Measurements from ENCODE around the gene IP6K3. TPM values are rescaled to one million over a fixed set of nuclear protein-coding genes. Genes with fewer than 3 reads are reported as not detected.

Gene IP6K3
- total RNA-seq, 6 experiments from 2014 or later = 0.25 to 0.83 (median 0.50) TPM; not detected in 2

- peak overlapping the region; percentile 100 for H3K27ac Mint-ChIP-seq
- TF ChIP-seq, protein P1, sequence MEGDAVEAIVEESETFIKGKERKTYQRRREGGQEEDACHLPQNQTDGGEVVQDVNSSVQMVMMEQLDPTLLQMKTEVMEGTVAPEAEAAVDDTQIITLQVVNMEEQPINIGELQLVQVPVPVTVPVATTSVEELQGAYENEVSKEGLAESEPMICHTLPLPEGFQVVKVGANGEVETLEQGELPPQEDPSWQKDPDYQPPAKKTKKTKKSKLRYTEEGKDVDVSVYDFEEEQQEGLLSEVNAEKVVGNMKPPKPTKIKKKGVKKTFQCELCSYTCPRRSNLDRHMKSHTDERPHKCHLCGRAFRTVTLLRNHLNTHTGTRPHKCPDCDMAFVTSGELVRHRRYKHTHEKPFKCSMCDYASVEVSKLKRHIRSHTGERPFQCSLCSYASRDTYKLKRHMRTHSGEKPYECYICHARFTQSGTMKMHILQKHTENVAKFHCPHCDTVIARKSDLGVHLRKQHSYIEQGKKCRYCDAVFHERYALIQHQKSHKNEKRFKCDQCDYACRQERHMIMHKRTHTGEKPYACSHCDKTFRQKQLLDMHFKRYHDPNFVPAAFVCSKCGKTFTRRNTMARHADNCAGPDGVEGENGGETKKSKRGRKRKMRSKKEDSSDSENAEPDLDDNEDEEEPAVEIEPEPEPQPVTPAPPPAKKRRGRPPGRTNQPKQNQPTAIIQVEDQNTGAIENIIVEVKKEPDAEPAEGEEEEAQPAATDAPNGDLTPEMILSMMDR (IDR thresholded peaks at IDR 0.05) = no peak
- no peak for DNase-seq
- H3K9me3 Mint-ChIP-seq = no peaks in the 10 kb centered on the region
- H3K4me1 Mint-ChIP-seq (ENCODE audit: low read depth) = peaks cover 82% of the 10 kb centered on the region
- peak overlapping the region; percentile 100 for H3K4me3 Mint-ChIP-seq
- peaks cover 5% of the 10 kb centered on the region for H3K27me3 Mint-ChIP-seq (ENCODE audit: insufficient read depth)
- H3K36me3 Mint-ChIP-seq (ENCODE audit: low read depth) = peaks cover 46% of the 10 kb centered on the region
Observed at GRCh38 chr6:33786736-33787135, 40.0 kb upstream of the IP6K3 start.

DNA sequence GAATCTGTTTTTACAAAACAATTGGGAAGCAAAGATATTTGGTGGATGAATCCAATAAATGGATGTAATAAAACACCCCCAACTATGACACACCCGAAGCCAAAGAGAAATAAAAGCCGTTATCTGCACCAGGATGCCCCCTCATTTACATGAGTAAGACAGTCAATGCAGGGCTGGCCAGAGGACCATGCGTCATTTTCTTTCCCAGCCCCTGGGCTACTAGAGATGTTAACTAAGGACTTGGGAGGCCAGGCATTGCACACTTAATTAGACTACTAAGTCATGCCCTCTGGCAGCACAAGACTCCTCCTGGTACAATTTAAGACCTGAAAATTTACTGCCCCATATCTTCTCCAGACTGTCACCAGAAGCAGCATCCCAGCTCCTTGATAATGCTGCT is 39.1 kb upstream of the IP6K3 start:
- Mint-ChIP-seq H3K9me3 (no peaks in the 10 kb centered on the region), H3K36me3 (ENCODE audit: low read depth) (peaks cover 46% of the 10 kb centered on the region), H3K4me3 (peak overlapping the region; percentile 100)

DNA sequence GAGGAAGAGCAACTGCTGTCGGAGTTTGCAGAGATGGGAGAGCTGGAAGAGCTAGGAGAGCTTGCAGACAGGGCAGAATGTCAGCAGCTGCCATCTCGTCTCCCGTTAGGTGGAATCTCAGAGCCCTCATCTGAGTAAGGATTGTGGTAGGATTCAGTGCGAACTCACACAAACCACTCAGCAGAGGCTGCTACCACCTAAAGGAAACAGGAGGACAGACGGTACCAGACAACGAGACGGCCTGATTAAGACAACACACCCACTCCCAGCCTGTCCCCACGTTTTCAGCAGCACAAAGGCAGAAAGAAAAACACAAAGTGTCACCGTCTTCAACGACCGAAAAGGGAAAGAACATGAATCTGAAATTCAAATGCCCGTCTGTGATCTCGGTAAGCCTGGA is 38.1 kb upstream of the IP6K3 start:
- H3K4me3 Mint-ChIP-seq = peak overlapping the region; percentile 61

More for the DNA sequence above, 39.1 kb upstream of the IP6K3 start:
- H3K27me3 Mint-ChIP-seq (ENCODE audit: insufficient read depth) = peaks cover 5% of the 10 kb centered on the region; the same call in 1 of the 2 replicates
- peak; percentile 92 for DNase-seq
- TF ChIP-seq, protein P1 (IDR thresholded peaks at IDR 0.05) = no peak
- H3K27ac Mint-ChIP-seq = peak overlapping the region; percentile 100
- peaks cover 91% of the 10 kb centered on the region for H3K4me1 Mint-ChIP-seq (ENCODE audit: low read depth)

DNA sequence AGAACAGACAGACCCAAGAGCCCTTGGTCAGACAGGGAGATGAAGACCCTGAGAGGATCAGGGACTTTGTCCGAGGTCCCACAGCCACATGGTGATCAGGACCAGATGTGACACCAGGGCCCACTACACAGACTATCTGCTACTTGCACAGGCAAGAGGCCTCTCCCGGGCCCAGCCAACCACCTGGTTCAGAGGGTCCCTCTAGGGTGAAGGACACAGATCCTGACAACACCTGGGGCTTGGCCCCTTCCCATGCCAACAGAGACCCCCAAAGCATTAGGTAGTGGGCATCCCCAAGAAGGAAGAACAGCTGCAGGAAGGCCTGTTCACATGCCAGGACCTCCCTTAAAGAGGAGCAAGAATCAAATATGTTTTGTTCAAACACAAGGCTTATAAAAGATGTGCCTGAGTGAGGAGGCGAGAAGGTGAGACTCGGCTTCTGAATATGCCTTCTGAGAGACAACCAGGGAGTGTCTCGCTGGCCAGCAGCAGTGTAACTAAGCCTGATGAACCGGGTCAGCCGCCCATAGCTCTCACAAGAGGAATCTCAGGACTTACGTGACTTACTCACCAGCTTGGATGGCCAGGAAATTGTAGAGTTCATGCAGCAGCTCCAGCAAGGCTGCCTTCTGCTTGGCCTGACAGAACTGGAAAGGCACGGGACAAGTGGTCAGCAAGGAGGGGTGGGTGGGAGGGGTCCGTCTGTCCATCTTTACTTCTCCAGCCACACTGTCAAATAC is 37.2 kb upstream of the IP6K3 start:
- no peak for DNase-seq
- no peak overlapping the region for H3K4me3 Mint-ChIP-seq
- peak overlapping the region; percentile 100 for H3K27ac Mint-ChIP-seq
- TF ChIP-seq, protein P1 (IDR thresholded peaks at IDR 0.05) = no peak
- H3K4me1 Mint-ChIP-seq (ENCODE audit: low read depth) = peaks cover 80% of the 10 kb centered on the region
- H3K27me3 Mint-ChIP-seq (ENCODE audit: insufficient read depth) = peaks cover 4% of the 10 kb centered on the region; the same call in 1 of the 2 replicates
- H3K36me3 Mint-ChIP-seq (ENCODE audit: low read depth) = peaks cover 57% of the 10 kb centered on the region
- H3K9me3 Mint-ChIP-seq = no peaks in the 10 kb centered on the region

More for the DNA sequence above, 38.1 kb upstream of the IP6K3 start:
- peaks cover 54% of the 10 kb centered on the region for H3K36me3 Mint-ChIP-seq (ENCODE audit: low read depth)
- TF ChIP-seq, protein P1 (IDR thresholded peaks at IDR 0.05) = no peak
- peak overlapping the region; percentile 100 for H3K27ac Mint-ChIP-seq
- H3K4me1 Mint-ChIP-seq (ENCODE audit: low read depth) = peaks cover 88% of the 10 kb centered on the region
- H3K27me3 Mint-ChIP-seq (ENCODE audit: insufficient read depth) = peaks cover 6% of the 10 kb centered on the region; the same call in 1 of the 2 replicates
- no peak for DNase-seq
- no peaks in the 10 kb centered on the region for H3K9me3 Mint-ChIP-seq

DNA sequence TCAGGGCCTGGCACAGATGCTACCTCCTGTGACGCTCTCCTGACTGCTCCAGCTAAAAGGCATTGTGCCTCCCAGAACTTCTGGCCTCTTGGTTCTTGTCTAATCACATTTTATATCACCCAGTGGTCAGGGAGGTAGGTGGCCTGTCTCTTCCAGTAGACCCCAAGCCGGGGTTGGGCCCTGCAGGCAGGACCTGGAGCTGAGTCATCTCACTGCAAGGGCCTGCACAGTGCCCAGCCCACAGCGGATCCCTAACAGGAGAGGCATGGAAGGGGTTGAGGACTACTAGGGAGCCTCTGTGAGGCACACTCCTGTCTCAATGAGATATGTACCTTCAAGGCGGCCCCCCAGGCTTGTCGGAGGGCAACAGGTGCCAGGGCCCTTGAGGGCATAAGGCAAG is 35.9 kb upstream of the IP6K3 start:
- Mint-ChIP-seq H3K9me3 (no peaks in the 10 kb centered on the region), H3K4me1 (ENCODE audit: low read depth) (peaks cover 72% of the 10 kb centered on the region), H3K27me3 (ENCODE audit: insufficient read depth) (peaks cover 2% of the 10 kb centered on the region; the same call in 1 of the 2 replicates), H3K36me3 (ENCODE audit: low read depth) (peaks cover 56% of the 10 kb centered on the region), H3K4me3 (peak overlapping the region; percentile 65; the same call in 1 of the 2 replicates), H3K27ac (peak overlapping the region; percentile 87)
- no peak for DNase-seq
- TF ChIP-seq, protein P1 (IDR thresholded peaks at IDR 0.05) = no peak
